NOMO-1 treated with DMSO at 0.1 percent for 48 hours (cell line): ENCODE measurements around the gene PSMG3.
A peak's percentile ranks its signal among the peaks of the same experiment; 100 is the strongest.

Experiments
- DNase-seq: peaks from one replicate; lab custom pipeline; 2025; ENCODE audit not compliant: unreplicated experiment; lab: John Stamatoyannopoulos, UW

PSMG3 gene

DNA sequence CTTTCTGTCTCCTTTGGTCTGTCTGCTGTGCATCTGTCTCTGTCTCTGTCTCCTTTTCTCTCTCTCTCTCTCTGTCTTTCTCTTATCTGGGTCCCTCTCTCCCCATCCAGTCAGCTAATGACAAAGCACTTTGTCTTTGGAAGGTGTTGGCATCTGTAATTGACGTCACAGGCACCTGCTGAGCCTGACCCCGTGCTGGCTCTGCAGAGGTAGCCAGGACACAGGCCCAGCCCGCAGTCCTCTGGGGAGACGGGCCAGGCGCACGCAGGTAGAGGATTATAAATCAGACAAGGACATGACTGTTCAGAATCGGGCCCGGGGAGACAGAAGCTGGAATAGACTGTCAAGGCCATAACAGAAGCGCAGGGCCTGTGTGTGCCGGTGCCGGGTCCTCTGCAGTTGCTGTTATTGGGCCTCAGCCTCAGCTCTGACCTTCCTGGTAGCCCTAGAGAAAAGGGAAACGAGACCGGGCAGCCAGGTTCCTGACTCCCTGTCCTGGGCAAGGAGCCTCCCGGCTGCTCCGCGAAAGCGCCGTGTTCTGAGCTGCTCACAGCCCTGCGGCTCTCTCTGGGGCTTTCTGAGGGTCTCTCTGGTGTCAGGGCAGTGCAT is 10.7 kb upstream of the PSMG3 start:
- DNase-seq = no peak

DNA sequence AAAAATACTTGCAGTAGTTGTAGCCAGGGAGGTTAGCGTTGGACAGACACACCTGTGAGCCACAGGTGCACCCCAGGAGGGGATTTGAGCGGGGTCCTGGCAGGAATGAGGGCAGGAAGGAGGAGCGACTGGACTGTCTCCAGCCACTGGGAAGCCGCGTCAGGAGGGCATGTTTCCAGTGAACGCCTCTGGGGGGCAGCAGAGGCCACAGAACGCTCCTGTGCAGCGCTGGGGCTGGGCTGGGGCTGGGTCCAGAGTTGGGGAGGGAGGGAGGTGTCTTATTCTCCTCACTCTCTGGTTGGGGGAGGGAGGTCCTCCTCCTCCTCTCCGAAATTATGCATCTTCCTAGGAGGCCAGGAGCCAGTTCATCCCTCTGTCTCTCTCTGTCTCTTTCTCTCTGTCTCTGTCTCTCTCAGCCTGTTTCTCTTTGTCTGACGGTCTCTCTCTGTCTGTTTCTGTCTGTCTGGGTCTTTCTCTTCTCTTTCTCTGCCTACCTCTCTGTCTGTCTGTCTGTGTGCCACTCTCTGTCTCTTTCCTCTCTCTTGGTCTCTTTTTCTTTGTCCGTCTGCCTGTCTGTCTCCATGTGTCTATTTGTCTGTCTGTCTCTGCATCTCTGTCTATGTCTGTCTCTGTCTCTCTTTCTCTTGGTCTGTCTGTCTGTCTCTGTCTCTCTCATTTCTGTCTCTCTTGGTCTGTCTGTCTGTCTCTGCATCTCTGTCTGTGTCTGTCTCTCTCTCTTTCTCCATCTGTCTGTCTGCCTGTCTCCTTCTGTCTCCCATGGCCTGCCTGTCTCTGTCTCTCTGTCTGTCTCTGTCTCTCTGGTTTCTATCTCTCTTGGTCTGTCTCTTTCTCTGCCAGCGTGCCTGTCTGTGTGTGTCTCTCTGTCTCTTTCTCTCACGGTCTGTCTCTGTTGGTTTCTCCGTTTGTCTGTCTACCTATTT is 9.9 kb upstream of the PSMG3 start:
- peak; percentile 46 for DNase-seq

DNA sequence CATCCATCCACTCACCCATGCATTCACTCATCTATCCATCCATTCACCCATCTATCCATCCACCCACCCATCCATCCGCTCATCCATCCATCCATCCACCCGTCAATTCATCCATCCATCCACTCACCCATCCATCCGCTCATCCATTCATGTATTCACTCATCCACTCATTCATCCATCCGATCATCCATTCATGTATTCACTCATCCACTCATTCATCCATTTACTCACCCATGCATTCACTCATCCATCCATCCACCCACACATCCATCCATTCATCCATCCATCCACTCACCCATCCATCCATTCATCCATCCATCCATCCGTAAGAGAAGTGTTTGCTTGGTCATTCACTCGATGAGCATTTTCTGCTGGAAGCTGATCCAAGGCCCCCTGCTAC is 8.7 kb upstream of the PSMG3 start:
- no peak for DNase-seq

DNA sequence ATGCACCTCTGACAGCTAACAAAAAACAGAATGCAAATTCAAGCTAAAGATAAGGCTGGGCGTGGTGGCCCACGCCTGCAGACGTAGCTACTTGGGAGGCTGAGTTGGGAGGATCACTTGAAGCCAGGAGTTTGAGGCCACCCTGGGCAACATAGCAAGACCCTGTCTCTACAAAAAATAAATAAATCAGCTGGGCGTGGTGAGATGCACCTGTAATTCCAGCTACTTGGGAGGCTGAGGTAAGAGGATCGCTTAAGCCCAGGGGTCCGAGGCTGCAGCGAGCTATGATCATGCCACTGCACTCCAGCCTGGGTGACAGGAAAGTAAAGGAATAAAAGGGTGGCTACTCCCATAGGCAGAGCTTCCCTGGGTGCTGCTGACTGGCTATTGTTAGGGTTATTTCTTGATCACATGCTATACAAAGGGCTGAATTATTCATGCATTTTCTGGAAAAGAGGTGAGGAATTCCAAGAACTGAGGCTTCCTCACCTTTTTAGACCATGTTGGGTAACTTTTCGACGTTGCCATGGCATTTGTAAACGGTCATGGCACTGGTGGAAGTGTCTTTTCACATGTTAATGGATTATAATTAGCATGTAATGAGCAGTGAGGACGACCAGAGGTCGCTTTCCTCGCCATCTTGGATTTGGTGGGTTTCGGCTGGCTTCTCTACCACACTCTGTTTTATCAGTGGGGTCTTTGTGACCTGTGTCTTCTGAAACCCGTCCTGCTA is 6.9 kb upstream of the PSMG3 start:
- DNase-seq = no peak

DNA sequence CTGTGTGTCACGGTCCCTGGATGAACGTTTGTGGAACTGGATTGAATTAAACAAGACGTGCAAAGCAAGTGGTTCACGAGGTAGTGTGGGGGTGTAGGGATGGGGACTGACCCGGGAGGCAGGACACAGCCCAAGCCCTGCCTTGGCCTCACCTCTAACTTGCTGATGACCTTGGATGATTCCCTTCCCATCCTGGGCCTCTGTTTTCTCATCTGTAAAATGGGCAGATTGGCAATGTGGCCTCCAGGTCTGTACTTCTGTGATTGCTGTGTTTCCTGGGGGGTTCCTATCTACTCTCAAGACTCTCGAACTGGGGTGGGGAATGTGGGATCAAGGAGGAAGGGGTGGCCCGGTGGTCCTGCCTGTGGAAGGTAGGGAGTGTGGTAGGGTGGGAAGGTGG is 6.0 kb upstream of the PSMG3 start:
- no peak for DNase-seq

DNA sequence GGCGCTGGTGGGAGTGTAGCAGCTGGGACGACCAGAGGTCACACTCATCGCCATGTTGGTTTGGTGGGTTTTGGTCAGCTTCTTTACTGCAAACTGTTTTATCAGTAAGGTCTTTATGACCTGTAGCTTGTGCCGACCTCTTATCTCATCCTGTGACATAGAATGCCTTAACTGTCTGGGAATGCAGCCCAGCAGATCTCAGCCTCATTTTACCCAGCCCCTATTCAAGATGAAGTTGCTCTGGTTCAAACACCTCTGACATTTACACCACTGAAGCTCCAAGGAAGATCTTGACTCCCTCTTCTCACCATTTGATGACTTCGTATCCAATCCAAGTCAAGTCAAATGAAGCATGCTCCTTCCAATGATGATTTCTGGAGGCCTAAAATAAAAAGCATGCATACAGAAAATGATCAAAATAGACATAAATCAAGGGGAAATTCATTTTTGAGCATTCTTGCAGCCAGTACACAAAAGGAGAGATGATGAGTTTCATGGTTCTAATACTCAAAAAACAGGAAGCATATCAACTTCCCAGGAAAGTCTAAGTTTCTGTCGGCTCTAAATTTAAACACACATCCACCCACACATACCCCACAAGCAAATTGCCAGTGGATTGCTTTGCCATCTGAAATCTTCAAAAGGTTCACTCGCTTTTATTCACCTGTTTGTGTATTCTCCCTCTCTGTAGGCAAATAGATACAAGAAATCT is 2.4 kb upstream of the PSMG3 start:
- DNase-seq = no peak

DNA sequence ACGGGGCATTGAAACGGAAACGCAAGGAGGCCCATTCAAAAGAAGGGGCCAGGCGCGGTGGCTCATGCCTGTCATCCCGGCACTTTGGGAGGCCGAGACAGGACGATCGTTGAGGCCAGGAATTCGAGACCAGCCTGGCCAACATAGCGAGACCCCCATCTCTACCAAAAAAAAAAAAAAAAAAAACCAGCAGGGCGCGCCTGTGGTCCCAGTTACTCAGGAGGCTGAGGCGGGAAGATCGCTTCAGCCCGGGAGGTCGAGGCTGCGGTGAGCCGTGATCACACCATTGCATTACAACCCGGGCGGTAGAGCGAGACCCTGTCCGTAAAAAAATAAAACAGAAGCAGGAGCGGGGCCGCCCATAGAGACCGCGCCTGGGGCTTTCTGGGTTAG is 396 bp downstream of the PSMG3 start:
- no peak for DNase-seq

DNA sequence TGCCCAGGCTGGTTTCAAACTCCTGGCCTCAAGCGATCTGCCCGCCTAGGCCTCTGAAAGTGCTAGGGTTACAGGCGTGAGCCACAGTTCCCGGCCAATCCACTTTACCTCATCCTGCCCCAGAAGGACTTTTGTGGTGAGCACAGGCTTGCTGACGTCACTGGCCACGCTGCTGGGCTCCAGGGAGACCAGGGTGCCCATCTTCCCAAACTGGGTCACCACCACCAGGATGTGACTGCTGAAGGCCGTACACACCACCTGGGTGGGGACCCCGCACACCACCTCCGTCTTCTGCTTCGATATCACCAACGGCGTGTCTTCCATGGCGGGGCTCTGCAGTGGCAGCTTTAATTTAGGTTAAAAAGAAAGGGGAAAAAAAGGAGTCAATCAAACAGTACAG is 816 bp downstream of the PSMG3 start:
- DNase-seq = peak; percentile 21

DNA sequence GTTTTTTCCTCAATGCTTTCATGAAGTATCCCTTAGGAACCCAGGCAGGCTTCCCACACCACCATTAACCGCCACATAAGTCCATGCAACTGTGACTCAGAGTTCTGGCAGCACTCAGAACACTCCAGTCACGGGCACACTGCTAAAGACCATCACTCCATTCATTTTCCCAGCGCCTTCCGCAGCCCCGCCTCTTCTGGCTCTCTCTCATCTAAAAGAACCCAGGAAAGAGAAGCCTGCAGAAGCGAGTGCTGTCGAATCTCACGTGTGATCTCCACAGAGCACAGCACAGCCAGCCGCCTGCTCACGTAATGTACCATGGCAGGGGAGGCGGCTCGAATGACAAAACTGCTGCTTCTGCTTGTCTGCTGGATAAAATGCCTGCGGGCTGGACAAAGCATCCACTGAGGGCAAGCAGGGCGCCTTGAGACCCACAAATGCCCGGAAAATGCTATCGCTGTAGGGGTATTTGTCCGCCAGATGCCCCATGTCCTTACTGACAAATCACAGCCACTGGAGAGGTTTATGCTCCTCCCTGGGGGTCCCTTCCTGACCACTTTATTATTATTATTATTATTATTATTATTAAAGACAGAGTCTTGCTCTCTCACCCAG is 1.8 kb downstream of the PSMG3 start:
- DNase-seq = no peak

DNA sequence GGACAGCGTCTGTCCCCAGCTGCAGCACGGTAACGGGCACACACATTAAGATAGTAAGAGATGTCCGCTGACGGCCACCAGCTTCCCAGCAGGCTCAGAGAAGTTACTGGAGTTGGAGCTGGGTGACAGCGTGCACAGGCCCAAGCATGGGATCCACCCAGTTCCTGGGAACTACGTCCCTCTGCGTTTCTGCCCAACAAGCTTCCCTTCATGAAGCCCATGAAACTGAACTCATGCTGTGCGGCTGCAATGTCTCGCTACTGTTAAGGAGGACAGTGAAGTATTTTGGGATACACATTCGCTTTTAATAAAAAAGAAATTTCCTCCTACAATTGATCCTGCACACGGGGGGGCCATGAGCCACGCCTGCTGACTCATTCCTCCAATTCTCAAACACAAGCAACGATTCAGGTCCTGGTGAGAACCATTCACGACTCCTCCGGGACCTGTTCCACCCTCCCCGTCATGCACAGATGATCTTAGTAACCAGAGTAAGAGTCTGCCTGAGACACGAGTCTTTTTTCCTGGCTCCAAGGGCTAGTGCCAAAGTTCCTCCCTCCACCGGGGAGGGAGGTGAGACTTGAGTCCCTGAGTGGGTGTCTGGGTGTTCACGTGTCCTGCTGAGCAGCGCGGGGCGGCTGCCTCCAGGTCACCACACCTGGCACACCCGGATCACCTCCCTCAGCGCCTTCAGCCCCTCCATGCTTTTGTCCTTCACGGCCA is 2.6 kb downstream of the PSMG3 start:
- no peak for DNase-seq

DNA sequence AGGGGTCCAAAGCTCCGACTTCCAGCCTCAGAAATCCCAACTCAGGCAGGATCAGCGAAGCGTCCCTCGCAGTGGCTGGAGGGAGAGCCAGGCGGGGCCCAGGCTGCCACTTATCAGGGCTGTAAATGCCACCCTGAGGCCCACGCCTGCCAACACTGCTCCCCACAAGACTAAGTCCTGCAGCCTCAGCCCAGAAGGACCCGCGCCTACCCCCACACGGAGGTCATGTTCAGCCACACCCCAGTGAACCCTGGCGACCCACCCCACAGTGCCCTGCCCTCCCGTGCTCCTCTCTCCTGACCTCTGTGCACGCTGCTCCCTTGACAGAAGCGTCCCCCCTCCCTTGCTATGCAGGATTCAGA is 3.2 kb downstream of the PSMG3 start:
- DNase-seq = no peak

DNA sequence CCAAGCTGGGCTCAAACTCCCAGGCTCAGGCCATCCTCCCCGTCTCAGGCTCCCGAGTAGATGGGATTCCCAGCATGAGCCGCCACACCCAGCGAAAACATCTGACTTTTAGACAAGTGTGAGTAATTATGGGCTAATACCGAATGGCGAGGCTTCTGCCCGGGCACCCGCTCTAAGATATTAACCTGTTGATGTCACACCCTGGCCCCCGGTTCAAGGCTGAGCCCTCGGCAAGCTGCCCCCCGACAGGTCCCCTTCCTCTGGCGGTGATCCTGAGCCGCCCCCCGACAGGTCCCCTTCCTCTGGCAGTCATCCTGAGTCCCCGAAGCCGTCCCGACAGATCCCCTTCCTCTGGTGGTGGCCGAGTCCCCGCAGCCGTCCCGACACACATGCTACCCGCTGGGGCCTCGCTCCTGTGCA is 5.2 kb downstream of the PSMG3 start:
- no peak for DNase-seq

DNA sequence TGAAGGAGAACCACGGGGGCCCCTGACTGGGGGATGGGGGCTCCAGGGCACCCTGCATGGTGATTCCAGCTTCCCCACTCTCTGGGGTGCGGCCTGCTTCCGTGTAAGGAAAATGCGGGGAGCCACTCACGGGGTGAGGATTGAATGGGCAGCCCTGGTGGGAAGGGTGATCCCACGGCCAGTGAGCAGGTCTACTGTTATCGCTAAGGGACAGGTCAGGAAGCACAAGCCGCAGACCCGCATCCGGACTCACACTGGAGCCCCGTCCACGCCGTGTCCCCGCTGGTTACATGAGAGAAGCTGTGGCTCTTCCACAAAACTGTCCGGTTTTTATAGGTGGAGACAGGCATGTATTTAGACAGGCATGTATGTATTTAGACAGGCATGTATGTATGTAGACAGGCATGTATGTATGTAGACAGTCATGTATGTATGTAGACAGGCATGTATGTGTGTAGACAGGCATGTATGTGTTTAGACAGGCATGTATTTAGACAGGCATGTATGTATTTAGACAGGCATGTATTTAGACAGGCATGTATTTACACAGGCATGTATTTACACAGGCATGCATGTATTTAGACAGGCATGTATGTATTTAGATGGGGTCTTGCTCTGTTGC is 5.7 kb downstream of the PSMG3 start:
- DNase-seq = no peak

DNA sequence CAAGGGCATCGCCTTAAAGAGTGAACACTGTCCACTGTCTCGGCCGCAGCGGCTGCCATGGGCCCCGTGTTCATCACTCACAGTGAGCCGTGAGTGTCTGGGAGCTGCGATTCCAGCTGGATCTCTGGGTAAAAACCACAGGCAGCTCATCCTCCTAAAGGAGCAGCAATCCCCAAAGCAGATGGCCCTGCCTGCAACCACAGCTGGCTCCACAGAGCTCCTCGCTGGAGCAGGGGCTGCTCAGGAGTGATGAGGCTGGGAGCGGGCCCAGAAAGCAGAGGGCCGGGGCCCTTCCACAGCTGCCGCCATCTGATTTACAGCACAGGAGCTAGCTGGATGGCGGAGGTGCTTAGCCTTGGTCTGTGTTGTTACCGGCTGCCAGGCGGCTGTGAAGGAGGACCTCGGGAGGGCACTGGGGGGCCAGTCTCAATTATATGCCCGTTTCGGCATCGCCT is 7.2 kb downstream of the PSMG3 start:
- no peak for DNase-seq

DNA sequence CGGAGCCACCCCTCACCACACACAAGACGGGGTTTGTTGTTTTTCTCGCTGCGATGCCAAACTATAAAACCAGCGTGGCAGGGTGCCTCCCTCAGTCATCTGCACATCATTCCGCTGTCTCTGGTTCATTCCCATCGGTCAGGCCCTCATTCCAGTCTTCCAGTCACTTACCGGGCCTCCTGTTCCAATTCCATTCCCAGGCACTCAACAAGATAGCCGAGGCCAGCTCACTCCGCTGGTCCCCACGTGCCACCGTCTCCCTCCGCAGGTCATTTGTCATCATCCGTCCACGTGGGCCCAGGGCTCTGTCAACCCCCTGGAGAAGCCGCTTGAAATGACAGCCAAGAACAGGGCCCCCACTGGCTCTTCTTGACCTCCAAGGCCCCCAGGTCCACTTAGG is 7.7 kb downstream of the PSMG3 start:
- DNase-seq = no peak

DNA sequence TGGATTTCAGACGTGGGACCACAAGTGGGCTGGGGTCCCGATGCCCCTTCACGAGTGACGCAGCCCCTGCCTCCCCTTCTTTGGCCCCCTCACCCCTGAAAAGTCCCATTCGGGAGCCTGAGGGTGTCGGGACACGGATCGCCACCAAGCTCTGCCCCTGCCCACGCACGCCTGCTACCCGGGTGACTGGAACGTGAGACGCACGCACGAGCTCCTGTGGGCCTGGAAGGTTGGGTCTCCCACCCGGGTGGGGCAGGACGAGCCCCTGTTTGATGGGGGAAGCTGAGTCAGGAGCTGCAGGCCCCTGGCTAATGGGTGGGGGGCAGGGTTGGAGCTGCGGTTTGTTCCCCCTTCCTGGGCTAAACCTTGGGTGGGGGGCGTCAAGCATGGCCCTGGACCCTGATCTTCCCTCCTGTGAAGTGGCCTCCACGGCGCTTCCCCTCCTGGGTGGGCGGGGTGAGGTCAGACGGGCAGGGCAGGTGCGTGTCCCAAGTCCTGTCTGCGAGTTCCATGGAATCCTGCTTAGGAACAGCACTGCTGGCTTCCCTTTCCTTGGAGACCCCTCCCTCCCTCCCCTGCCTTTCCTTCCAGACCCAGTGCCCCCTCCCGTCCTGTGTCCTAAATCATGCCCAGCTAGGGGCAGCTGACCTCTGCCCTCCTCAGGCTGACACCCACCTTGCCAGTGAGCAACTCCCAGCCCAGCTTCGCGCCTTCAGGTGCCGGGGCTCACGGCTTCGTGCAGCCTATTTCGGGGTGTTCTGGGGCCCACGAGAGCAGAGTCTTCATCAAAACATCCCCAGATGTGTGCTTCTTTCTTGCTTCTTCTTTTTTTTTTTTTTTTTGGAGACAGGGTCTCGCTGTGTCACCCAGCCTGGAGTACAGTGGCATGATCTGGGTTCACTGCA is 8.5 kb downstream of the PSMG3 start:
- no peak for DNase-seq

DNA sequence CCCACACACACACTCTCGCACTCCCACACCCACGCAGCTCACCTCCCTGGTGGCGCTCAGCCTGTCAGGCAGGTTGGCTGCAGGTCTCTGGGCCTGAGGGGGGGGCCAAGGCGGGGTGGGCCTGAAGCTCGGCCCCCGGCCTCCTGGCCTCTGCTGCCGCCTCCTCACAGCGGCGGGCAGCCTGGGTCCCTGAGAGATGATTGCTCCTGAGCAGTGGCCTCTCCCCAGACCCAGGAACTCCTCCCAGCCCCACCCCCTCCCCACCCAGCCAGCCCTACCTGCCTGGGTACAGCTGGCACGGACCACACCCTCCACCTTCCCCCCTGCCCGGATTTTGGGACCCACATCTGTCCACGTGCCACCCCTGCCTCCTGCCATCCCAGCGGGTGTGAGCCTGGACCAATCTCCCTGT is 9.2 kb downstream of the PSMG3 start:
- no peak for DNase-seq
